ENCODE measurements around the gene PRKCA.

Gene PRKCA

GRCh38 chr17:66577041-66577440 lies 274.6 kb downstream of the PRKCA start:
- DNase-seq (ENCODE audit: low read depth in 2 of 2) = no peak

GRCh38 chr17:66578781-66579489 lies 276.5 kb downstream of the PRKCA start:
- no peak for DNase-seq (ENCODE audit: low read depth in 2 of 2)

- DNase-seq (ENCODE audit: low read depth in 2 of 2) = no peak
These were observed 277.1 kb downstream of the PRKCA start for GRCh38 chr17:66579556-66579955.

- DNase-seq (ENCODE audit: low read depth in 2 of 2) = no peak
These were observed 278.0 kb downstream of the PRKCA start for GRCh38 chr17:66580184-66580955.

DNA sequence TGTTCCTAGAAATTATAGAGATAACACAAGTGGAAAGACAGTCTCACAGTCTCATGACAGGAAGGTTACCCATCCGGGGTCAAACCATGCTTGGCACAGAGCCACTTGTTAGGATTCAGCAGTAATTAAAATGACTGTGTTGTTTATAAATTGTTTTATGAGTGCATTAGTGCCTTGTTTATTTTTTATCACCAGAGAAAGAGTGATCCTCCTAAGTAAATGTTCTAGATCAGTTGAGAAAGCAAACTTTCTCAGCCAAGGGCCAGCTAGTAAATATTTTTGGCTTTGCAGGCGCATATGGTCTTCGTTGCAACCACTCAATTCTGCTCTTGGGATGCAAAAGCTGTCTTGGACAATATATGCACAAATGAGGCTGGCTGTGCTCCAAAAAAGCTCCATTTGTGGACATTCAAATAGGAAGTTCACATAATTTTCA lies 278.6 kb downstream of the PRKCA start:
- no peak for DNase-seq (ENCODE audit: low read depth in 2 of 2)

DNA sequence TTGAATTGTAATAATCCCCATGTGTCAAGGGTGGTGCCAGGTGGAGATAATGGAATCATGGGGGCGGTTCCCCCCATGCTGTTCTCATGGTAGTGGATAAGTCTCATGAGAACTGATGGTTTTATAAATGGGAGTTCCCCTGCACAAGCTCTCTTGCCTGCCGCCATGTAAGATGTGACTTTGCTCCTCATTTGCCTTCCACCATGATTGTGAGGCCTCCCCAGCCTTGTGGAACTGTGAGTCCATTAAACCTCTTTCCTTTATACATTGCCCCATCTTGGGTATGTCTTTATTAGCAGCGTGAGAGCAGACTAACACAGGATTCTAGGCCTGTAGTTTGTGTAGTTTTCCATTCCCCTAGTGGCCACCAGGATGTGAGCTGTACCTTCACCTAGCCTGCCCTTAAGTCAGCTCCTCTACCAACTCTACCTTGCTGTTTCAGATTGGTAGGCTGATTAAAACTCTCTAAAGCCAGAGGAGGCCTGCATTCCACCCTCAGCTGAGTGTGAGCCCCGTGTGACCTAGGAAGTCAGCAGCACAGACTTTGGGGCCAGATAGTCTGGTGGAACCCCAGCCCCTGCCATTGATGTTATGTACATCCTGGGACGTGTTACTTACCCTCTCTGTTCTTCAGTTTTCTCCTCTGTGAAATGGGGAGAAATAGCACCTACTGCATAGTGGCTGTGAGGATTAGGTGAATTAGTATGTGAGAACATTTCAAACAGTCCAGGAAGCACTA lies 280.1 kb downstream of the PRKCA start:
- no peak for DNase-seq (ENCODE audit: low read depth in 2 of 2)

DNA sequence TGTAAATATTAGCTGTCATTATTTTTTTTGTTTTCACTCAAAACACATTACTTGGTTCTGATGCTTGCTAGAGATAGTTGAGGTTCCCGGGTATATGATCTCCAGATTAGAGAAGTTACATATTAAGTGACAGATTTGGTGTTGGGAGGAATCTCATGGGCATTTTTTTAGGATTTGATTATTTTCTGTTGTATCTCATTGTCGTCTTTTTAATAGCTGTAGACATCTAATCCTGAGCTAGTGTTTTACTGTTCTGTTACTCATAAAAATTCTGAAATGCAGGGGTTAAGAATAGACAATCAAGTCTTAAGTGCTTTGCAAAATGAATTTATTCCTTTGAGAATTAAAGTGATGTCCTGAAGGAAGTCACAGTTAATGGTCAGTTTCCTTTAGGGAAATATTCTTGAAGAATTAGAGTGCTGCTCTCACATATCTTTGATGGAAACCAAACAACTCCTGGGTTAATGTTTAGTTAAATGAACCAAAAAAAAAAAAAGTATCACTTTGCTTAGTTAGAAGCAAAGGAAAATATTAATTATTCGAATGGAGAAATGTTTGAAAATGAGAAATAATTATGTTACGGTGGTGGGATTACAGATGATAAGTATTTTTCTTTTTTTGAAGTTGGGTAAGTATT lies 280.8 kb downstream of the PRKCA start:
- no peak for DNase-seq (ENCODE audit: low read depth in 2 of 2)

- DNase-seq (ENCODE audit: low read depth in 2 of 2) = no peak
These were observed 282.5 kb downstream of the PRKCA start for GRCh38 chr17:66584927-66585326.

DNA sequence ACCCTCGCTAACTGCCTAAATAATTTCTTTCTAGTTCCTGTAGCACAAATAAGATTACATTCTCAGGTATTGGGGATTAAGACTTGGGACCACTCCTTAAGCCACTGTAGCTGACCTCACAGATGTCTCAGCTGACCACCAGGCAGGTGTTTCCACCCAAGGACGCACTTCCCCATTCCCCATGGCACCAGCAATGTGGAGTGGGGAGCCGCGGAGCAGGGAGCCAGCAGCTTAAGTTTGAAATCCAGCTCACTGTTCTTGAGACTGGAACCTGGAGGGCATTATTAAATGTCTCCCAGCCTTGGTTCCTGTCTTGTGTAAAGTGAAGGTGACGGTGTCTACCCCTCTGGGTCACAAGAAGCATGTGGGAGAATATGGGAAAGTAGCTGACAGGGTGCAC lies 283.1 kb downstream of the PRKCA start:
- no peak for DNase-seq (ENCODE audit: low read depth in 2 of 2)

GRCh38 chr17:66589892-66590291 lies 287.5 kb downstream of the PRKCA start:
- no peak for DNase-seq (ENCODE audit: low read depth in 2 of 2)

GRCh38 chr17:66593116-66593515 lies 290.7 kb downstream of the PRKCA start:
- no peak for DNase-seq (ENCODE audit: low read depth in 2 of 2)

- DNase-seq (ENCODE audit: low read depth in 2 of 2) = no peak
These were observed 293.5 kb downstream of the PRKCA start for GRCh38 chr17:66595893-66596292.

GRCh38 chr17:66602659-66603384 lies 300.4 kb downstream of the PRKCA start:
- DNase-seq (ENCODE audit: low read depth in 2 of 2) = no peak

DNA sequence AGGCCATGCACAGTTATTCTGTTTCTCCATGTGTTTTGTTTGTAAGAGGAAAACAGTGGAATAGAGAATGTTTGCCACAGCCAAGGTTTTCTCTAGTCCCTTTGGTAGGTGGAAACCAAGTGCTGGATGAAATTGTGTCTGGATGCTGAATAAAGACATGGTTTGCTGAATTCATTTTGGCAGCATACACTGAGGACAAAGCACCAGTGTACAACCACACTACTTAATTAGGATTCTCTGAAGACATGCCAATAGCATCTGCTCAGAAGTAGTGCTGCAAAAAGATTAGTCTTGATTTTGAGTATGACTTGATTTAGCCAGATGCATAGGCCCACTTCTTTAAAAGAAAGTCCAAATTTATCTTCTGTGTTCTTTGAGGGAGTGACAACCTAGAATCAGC lies 302.0 kb downstream of the PRKCA start:
- DNase-seq (ENCODE audit: low read depth in 2 of 2) = no peak

GRCh38 chr17:66605541-66605940 lies 303.1 kb downstream of the PRKCA start:
- no peak for DNase-seq (ENCODE audit: low read depth in 2 of 2)

GRCh38 chr17:66610361-66611133 lies 308.1 kb downstream of the PRKCA start:
- no peak for DNase-seq (ENCODE audit: low read depth in 2 of 2)

- no peak for DNase-seq (ENCODE audit: low read depth in 2 of 2)
These were observed 309.0 kb downstream of the PRKCA start for GRCh38 chr17:66611397-66611796.

DNA sequence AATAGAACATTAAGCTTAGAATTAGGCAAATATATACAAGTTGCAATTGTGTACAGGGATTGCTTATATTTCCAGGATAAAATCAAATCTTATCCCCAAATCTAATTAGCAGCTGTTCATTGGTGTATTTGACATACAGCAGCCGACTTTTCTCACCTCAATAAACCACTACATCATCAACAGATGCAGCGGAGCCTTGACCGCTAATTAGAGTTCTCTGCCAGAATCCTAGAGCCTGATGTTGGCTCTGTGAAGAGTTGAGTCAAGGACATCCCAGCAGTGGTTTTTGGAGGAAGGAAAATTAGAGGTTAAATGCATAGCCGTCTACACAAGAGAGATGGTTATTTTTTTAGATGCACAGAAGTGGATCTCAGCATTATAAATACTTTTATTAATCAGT lies 310.6 kb downstream of the PRKCA start:
- DNase-seq (ENCODE audit: low read depth in 2 of 2) = no peak

- no peak for DNase-seq (ENCODE audit: low read depth in 2 of 2)
These were observed 312.1 kb downstream of the PRKCA start for GRCh38 chr17:66614469-66614868.

- no peak for DNase-seq (ENCODE audit: low read depth in 2 of 2)
These were observed 316.8 kb downstream of the PRKCA start for GRCh38 chr17:66619206-66619605.

DNA sequence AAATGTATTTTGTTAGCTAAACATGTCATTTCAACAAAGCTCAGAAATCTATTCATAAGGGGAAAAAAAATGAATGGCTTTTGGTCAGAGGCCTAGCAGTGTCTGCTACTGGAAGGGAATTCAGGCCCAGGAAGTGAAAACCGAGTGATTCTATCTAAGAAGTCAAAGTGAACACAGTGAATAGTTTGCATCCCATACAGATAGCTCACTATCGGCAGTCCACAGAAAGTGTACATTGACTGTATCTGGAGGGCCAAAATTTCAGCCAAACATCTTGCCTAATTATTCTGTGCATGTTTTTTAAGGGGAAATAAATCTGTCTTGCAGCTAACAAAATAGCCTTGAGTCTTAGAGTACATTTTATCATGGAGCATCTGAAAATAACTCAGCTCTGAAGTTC lies 318.1 kb downstream of the PRKCA start:
- no peak for DNase-seq (ENCODE audit: low read depth in 2 of 2)

Data from activated CD8-positive, alpha-beta memory T cell treated with anti-CD3 and anti-CD28 coated beads for 4 hours (primary cell).